Thyroid gland (tissue), 4 donors: ENCODE results near the gene RCVRN. TPM values are rescaled to one million over a fixed set of nuclear protein-coding genes. Genes with fewer than 3 reads are reported as not detected.

Experiments
- DNase-seq, 2 donors: peaks; one replicate each; pipeline ENCODE4 v3.0.0-alpha.2; 2019
- H3K27ac ChIP-seq, 3 donors: fragments of 200-600 bp; sonication (generic); 1 replicate in 2 of 3; 2 replicates in 1 of 3; pipeline ENCODE4 v1.5.1; 2016 to 2019; ENCODE audit warnings: mild to moderate bottlenecking in 1 of 3, moderate library complexity in 1 of 3
- H3K27me3 ChIP-seq: fragments of 200-600 bp; sonication (generic); one replicate; pipeline ENCODE4 v1.5.1; 2019
- H3K36me3 ChIP-seq, 2 donors: fragments of 200-600 bp; sonication (generic); one replicate each; pipeline ENCODE4 v1.5.1; 2016 to 2019
- H3K4me1 ChIP-seq, 2 donors: fragments of 200-600 bp; sonication (generic); one replicate each; pipeline ENCODE4 v1.5.1; 2017 to 2019
- H3K4me3 ChIP-seq, 3 donors: fragments of 200-600 bp; sonication (generic); replicated peaks in 1 of 3; 1 replicate in 2 of 3; 2 replicates in 1 of 3; pipeline ENCODE4 v1.5.1; 2016; ENCODE audit warnings: mild to moderate bottlenecking in 1 of 3
- H3K9me3 ChIP-seq: fragments of 200-600 bp; sonication (generic); one replicate; pipeline ENCODE4 v1.5.1; 2017
- CTCF ChIP-seq, 6 experiments: fragments of 200-600 bp in 3 of 6; fragments of 450-650 bp in 3 of 6; sonication (generic) in 3 of 6; IDR thresholded peaks; one replicate each; pipeline ENCODE4 v1.5.1; 2016 to 2019; ENCODE audit warnings: antibody characterized with exemption in 6 of 6, mild to moderate bottlenecking in 2 of 6, inconsistent platforms in 1 of 6, moderate library complexity in 1 of 6
- POLR2A ChIP-seq, 2 donors: fragments of 450-650 bp; IDR thresholded peaks; one replicate each; pipeline ENCODE4 v1.6.1; 2017; ENCODE audit warnings: antibody characterized with exemption in 2 of 2, mild to moderate bottlenecking in 2 of 2, moderate library complexity in 1 of 2
- WGBS, 2 donors: methylation state at CpG; one replicate each; pipeline ENCODE4 v1.1.5; 2017; 5-methylcytosine and 5-hydroxymethylcytosine counted together
- intact Hi-C: fragments of 100-400 bp; cut with DNase I; formaldehyde crosslinking; loops from one replicate; pipeline ENCODE4 v1.15.1; 2023
- total RNA-seq, 4 donors: library from RNA; depleted of rRNA; stranded (reverse); fragments of >200 nt; gene quantifications; one replicate each; pipeline ENCODE4 v1.2.3, GENCODE V29; 2016

RCVRN gene
- total RNA-seq, 4 donors from 2014 or later: not detected

- Histone ChIP-seq H3K27me3 (no peaks in the 10 kb centered on the region), H3K4me1 (no peaks in the 10 kb centered on the region), H3K4me3 (no peak overlapping the region), H3K9me3 (no peaks in the 10 kb centered on the region), H3K27ac (no peak overlapping the region), H3K36me3 (no peaks in the 10 kb centered on the region)
- intact Hi-C loops: no loop called here
- TF ChIP-seq CTCF (IDR thresholded peaks at IDR 0.05) (no peak), POLR2A (IDR thresholded peaks at IDR 0.05) (no peak)
- 73 to 81% methylated on average over 5 of the region's 5 CpGs for WGBS, 2 donors
- DNase-seq: no peak
Measured at GRCh38 chr17:9918804-9919352, 13.8 kb upstream of the RCVRN start.

- no peak overlapping the region for H3K27ac ChIP-seq
- no peaks in the 10 kb centered on the region for H3K36me3 ChIP-seq
- DNase-seq: no peak
- 90 to 92% methylated on average over 8 of the region's 8 CpGs for WGBS, 2 donors
- intact Hi-C loops: no loop called here
- H3K4me1 ChIP-seq: no peaks in the 10 kb centered on the region
- H3K4me3 ChIP-seq: no peak overlapping the region
- H3K27me3 ChIP-seq: no peaks in the 10 kb centered on the region
- no peak for TF ChIP-seq POLR2A (IDR thresholded peaks at IDR 0.05)
- TF ChIP-seq CTCF (IDR thresholded peaks at IDR 0.05): no peak
- H3K9me3 ChIP-seq: no peaks in the 10 kb centered on the region
Measured at GRCh38 chr17:9918352-9918751, 13.3 kb upstream of the RCVRN start.

DNA sequence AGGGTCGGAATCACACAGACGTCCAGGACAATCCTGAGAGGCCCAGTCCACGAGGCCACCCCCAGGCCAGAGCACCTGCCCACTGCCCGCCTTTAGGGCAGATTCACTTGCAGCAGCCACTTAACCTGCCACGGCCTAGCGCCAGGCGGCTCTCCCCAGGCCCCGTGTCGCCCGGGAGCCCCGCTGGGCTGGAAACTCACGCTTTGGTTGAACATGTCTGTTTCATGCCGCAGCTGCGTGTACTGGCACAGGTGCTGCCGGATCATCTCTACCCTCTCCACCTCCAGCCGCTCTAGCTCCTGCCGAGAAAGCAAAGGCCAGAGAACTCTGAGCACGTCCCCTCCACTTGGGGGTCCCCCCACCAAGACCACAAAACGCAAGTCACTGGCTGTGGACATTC, 12.7 kb upstream of the RCVRN start:
- Histone ChIP-seq H3K9me3 (no peaks in the 10 kb centered on the region), H3K4me1 (no peaks in the 10 kb centered on the region), H3K27ac (no peak overlapping the region), H3K4me3 (no peak overlapping the region), H3K27me3 (no peaks in the 10 kb centered on the region), H3K36me3 (no peaks in the 10 kb centered on the region)
- WGBS, 2 donors: 77 to 89% methylated on average over 12 to 16 of the region's 19 CpGs
- DNase-seq: no peak
- intact Hi-C loops: no loop called here
- TF ChIP-seq CTCF (IDR thresholded peaks at IDR 0.05) (no peak), POLR2A (IDR thresholded peaks at IDR 0.05) (no peak)

- no peaks in the 10 kb centered on the region for H3K36me3 ChIP-seq
- no peak overlapping the region for H3K4me3 ChIP-seq
- no peaks in the 10 kb centered on the region for H3K4me1 ChIP-seq
- no peak for DNase-seq
- no peaks in the 10 kb centered on the region for H3K27me3 ChIP-seq
- intact Hi-C loops: no loop called here
- H3K27ac ChIP-seq: no peak overlapping the region
- H3K9me3 ChIP-seq: no peaks in the 10 kb centered on the region
- no peak for TF ChIP-seq POLR2A (IDR thresholded peaks at IDR 0.05)
- no peak for TF ChIP-seq CTCF (IDR thresholded peaks at IDR 0.05)
- 77 to 78% methylated on average over 4 to 9 of the region's 13 CpGs for WGBS, 2 donors
Measured at GRCh38 chr17:9917131-9917530, 12.1 kb upstream of the RCVRN start.

GRCh38 chr17:9916108-9916507, 11.0 kb upstream of the RCVRN start:
- TF ChIP-seq POLR2A (IDR thresholded peaks at IDR 0.05): no peak
- TF ChIP-seq CTCF (IDR thresholded peaks at IDR 0.05): no peak
- no peak for DNase-seq
- H3K4me3 ChIP-seq: no peak overlapping the region
- intact Hi-C loops: no loop called here
- no peaks in the 10 kb centered on the region for H3K27me3 ChIP-seq
- no peaks in the 10 kb centered on the region for H3K9me3 ChIP-seq
- H3K36me3 ChIP-seq: no peaks in the 10 kb centered on the region
- no peak overlapping the region for H3K27ac ChIP-seq
- no peaks in the 10 kb centered on the region for H3K4me1 ChIP-seq
- WGBS, 2 donors: 73 to 78% methylated on average over 2 to 8 of the region's 8 CpGs
